Activated CD4-positive, alpha-beta T cell treated with anti-CD3 and anti-CD28 coated beads, Interleukin-2, Interleukin-4, amounts not matched to agents 100 ng/mL and 50 ng/mL, durations not matched to agents 16 hours and 8 hours (primary cell): ENCODE measurements around the gene RFPL2.

Experiments used
- DNase-seq: peaks from one replicate; pipeline ENCODE4 v3.0.0-alpha.2; 2020; ENCODE audit warnings: low spot score

Gene RFPL2

GRCh38 chr22:32204856-32205722 is at the start of gene RFPL2:
Gene RFPL2, minus strand, starts transcription at chr22:32205073. Its CDS starts 2,622 bp downstream, at chr22:32202451.
- DNase-seq = peak; percentile 19

GRCh38 chr22:32249231-32249630 is 44.4 kb upstream of the RFPL2 start:
- DNase-seq = no peak

GRCh38 chr22:32248276-32248675 is 43.4 kb upstream of the RFPL2 start:
- no peak for DNase-seq

- DNase-seq = no peak
Observed at GRCh38 chr22:32246166-32246565, 41.3 kb upstream of the RFPL2 start.

GRCh38 chr22:32245042-32245441 is 40.2 kb upstream of the RFPL2 start:
- no peak for DNase-seq

GRCh38 chr22:32244547-32244946 is 39.7 kb upstream of the RFPL2 start:
- DNase-seq = no peak

- no peak for DNase-seq
Observed at GRCh38 chr22:32240461-32240860, 35.6 kb upstream of the RFPL2 start.

GRCh38 chr22:32237906-32238305 is 33.0 kb upstream of the RFPL2 start:
- DNase-seq = no peak

- DNase-seq = no peak
Observed at GRCh38 chr22:32236970-32237369, 32.1 kb upstream of the RFPL2 start.

- DNase-seq = no peak
Observed at GRCh38 chr22:32233091-32233490, 28.2 kb upstream of the RFPL2 start.

- no peak for DNase-seq
Observed at GRCh38 chr22:32232191-32232830, 27.4 kb upstream of the RFPL2 start.

- no peak for DNase-seq
Observed at GRCh38 chr22:32226326-32227104, 21.6 kb upstream of the RFPL2 start.

GRCh38 chr22:32222991-32223390 is 18.1 kb upstream of the RFPL2 start:
- no peak for DNase-seq

- no peak for DNase-seq
Observed at GRCh38 chr22:32219026-32219425, 14.2 kb upstream of the RFPL2 start.

GRCh38 chr22:32218470-32218869 is 13.6 kb upstream of the RFPL2 start:
- DNase-seq = no peak

- DNase-seq = no peak
Observed at GRCh38 chr22:32217465-32217864, 12.6 kb upstream of the RFPL2 start.

- no peak for DNase-seq
Observed at GRCh38 chr22:32216911-32217310, 12.0 kb upstream of the RFPL2 start.

- no peak for DNase-seq
Observed at GRCh38 chr22:32211011-32211410, 6.1 kb upstream of the RFPL2 start.

- DNase-seq = no peak
Observed at GRCh38 chr22:32208681-32209080, 3.8 kb upstream of the RFPL2 start.

GRCh38 chr22:32207971-32208480 is 3.2 kb upstream of the RFPL2 start:
- no peak for DNase-seq

GRCh38 chr22:32206774-32207758 is 2.2 kb upstream of the RFPL2 start:
- DNase-seq = peak; percentile 39
